ENCODE data around the gene MAN1C1. TPM values are rescaled to one million over a fixed set of nuclear protein-coding genes. Genes with fewer than 3 reads are reported as not detected.

Gene MAN1C1
- total RNA-seq, 1 donor from 2014 or later = 0.63 TPM

GRCh38 chr1:25645637-25646400 is 29.2 kb downstream of the MAN1C1 start:
- TF ChIP-seq CTCF (conservative IDR thresholded peaks at IDR 0.05; ENCODE audit: low read depth, low read length) = no peak
- no peak for DNase-seq (ENCODE audit: low read depth)
- no peak overlapping the region for H3K4me3 ChIP-seq (ENCODE audit: low read depth, low read length)

- DNase-seq (ENCODE audit: low read depth) = no peak
- TF ChIP-seq CTCF (conservative IDR thresholded peaks at IDR 0.05; ENCODE audit: low read depth, low read length) = no peak
These were observed 30.5 kb downstream of the MAN1C1 start for GRCh38 chr1:25647106-25647505.

GRCh38 chr1:25647863-25648262 is 31.3 kb downstream of the MAN1C1 start:
- TF ChIP-seq CTCF (conservative IDR thresholded peaks at IDR 0.05; ENCODE audit: low read depth, low read length) = no peak
- no peak overlapping the region for H3K4me3 ChIP-seq (ENCODE audit: low read depth, low read length)
- DNase-seq (ENCODE audit: low read depth) = no peak

More at GRCh38 chr1:25647106-25647505, 30.5 kb downstream of the MAN1C1 start:
- H3K4me3 ChIP-seq (ENCODE audit: low read depth, low read length) = no peak overlapping the region

- DNase-seq (ENCODE audit: low read depth) = no peak
- TF ChIP-seq CTCF (conservative IDR thresholded peaks at IDR 0.05; ENCODE audit: low read depth, low read length) = no peak
- no peak overlapping the region for H3K4me3 ChIP-seq (ENCODE audit: low read depth, low read length)
These were observed 32.3 kb downstream of the MAN1C1 start for GRCh38 chr1:25648681-25649440.

- H3K4me3 ChIP-seq (ENCODE audit: low read depth, low read length) = no peak overlapping the region
- no peak for TF ChIP-seq CTCF (conservative IDR thresholded peaks at IDR 0.05; ENCODE audit: low read depth, low read length)
- DNase-seq (ENCODE audit: low read depth) = no peak
These were observed 33.1 kb downstream of the MAN1C1 start for GRCh38 chr1:25649505-25650288.

- H3K4me3 ChIP-seq (ENCODE audit: low read depth, low read length) = no peak overlapping the region
- DNase-seq (ENCODE audit: low read depth) = no peak
- no peak for TF ChIP-seq CTCF (conservative IDR thresholded peaks at IDR 0.05; ENCODE audit: low read depth, low read length)
These were observed 33.6 kb downstream of the MAN1C1 start for GRCh38 chr1:25650289-25650576.

Data from epithelial cell of proximal tubule (primary cell).